Measurements from ENCODE around the gene RIC3. TPM values are rescaled to one million over a fixed set of nuclear protein-coding genes. Genes with fewer than 3 reads are reported as not detected.

The RIC3 gene
- total RNA-seq (2021; fragmentation: NEBNext Ultra II Directional; extraction: Animal tissue kit (Norgen Biotek cat#: 25700)), result 15.5 and 16.6 TPM in 2 replicates
- polyA plus RNA-seq (2011; rRNA removed), result 5.0 and 6.4 TPM in 2 replicates
- polyA plus RNA-seq (2011; cell fraction: cytosol; rRNA removed), result 11.4 TPM
- 26.1 TPM for polyA plus RNA-seq (2011; cell fraction: nucleus; rRNA removed)
- 11.5 to 16.1 TPM (median 13.6 TPM) in 4 replicates for polyA plus RNA-seq (2012, experiment 1 of 2)
- polyA plus RNA-seq (2012, experiment 2 of 2), result 1.7 TPM
- 16.7 TPM for polyA plus RNA-seq (2013, experiment 1 of 2)
- polyA plus RNA-seq (2013, experiment 2 of 2), result 14.5 TPM
- polyA minus RNA-seq (2011; rRNA and poly(A)+ RNA removed), result 13.4 and 13.5 TPM in 2 replicates
- polyA minus RNA-seq (2011; cell fraction: cytosol; rRNA and poly(A)+ RNA removed), result 11.4 TPM
- 46.2 TPM for polyA minus RNA-seq (2011; cell fraction: nucleus; rRNA and poly(A)+ RNA removed)
- long read RNA-seq, experiment 1, partial matches to known transcripts, result 1 of 2 reads
- long read RNA-seq, experiment 1, other reads (novel, unspliced or antisense), result 1 of 2 reads
- long read RNA-seq, experiment 2, transcript RIC3-204 (2 exons, 1,300 nt), result major isoform, 26 of 51 reads
- long read RNA-seq, experiment 2, partial matches to known transcripts, result 18 of 51 reads
- long read RNA-seq, experiment 2, other reads (novel, unspliced or antisense), result 6 of 51 reads

- no peaks in the 10 kb centered on the region; a peak in 1 of 7 replicates for H3K27me3 ChIP-seq (replicated peaks in 1 of 4; ENCODE audit: control insufficient read depth in 3 of 4, extremely low read depth in 1 of 4, insufficient read depth in 3 of 4, low read length in 3 of 4)
- peak within 1 kb of the TSS; percentile 47; the same call in 1 of the 2 replicates for H3K27ac ChIP-seq (ENCODE audit: low read depth, low read length)
- peak within 1 kb of the TSS; percentile 73 for H4K8ac ChIP-seq (ENCODE audit: extremely low read depth, insufficient read depth, low read length)
- H3K4me3 ChIP-seq (ENCODE audit: extremely low read depth in 1 of 4, insufficient read depth in 2 of 4, low read depth in 3 of 4, low read length in 4 of 4), result peak within 1 kb of the TSS; percentile 49 to 91 (median 81)
- peaks cover 11% of the 10 kb centered on the region for H3K23me2 ChIP-seq (ENCODE audit: low read depth, low read length)
- no peaks in the 10 kb centered on the region for H3K9me3 ChIP-seq (ENCODE audit: insufficient read depth in 2 of 2, low read depth in 1 of 2, low read length in 1 of 2)
- peak within 1 kb of the TSS; percentile 72 to 88 (median 80) for H3K9ac ChIP-seq (replicated peaks in 1 of 4; ENCODE audit: extremely low read depth in 1 of 4, low read depth in 3 of 4, low read length in 3 of 4)
- H2AFZ ChIP-seq (ENCODE audit: low read length), result peak within 1 kb of the TSS; percentile 94
- ChIA-PET CTCF (ENCODE audit: partially characterized antibody) (interaction anchor here (0.7 to 2.7 kb wide), 6 partner anchors 12 to 177 kb away, joined by 3 to 9 read pairs (median 3); no protein-coding TSS in a partner anchor), POLR2A (ENCODE audit: partially characterized antibody) (interaction anchor here (0.8 to 1.5 kb wide), 5 partner anchors 7 to 69 kb away, joined by 3 to 7 read pairs (median 4); no protein-coding TSS in a partner anchor)
- peak within 1 kb of the TSS; percentile 45 for H4K91ac ChIP-seq (replicated peaks; ENCODE audit: insufficient read length, low read length)
- H2BK12ac ChIP-seq (ENCODE audit: low read depth, low read length), result peak within 1 kb of the TSS; percentile 52; the same call in 1 of the 2 replicates
- peak within 1 kb of the TSS; percentile 89 for H3K4me2 ChIP-seq (ENCODE audit: insufficient read depth in 1 of 2, low read depth in 2 of 2, low read length in 2 of 2)
- peak within 1 kb of the TSS; percentile 23; the same call in 1 of the 2 replicates for H2BK15ac ChIP-seq (ENCODE audit: low read length)
- H3K14ac ChIP-seq (ENCODE audit: insufficient read length), result no peak within 1 kb of the TSS
- H3K36me3 ChIP-seq (ENCODE audit: control insufficient read depth in 2 of 4, insufficient read depth in 4 of 4, low read length in 3 of 4), result no peaks in the 10 kb centered on the region
- no peak within 1 kb of the TSS for H3K23ac ChIP-seq (ENCODE audit: insufficient read length)
- DNase-seq (ENCODE audit: low read depth in 1 of 2, low spot score in 2 of 2) (peak; percentile 19 to 80), FAIRE-seq (peak; percentile 92)
- no peaks in the 10 kb centered on the region; a peak in 1 of 7 replicates for H3K4me1 ChIP-seq (replicated peaks in 1 of 4; ENCODE audit: control insufficient read depth in 3 of 4, insufficient read depth in 4 of 4, low read length in 3 of 4)
- peak within 1 kb of the TSS; percentile 35 for H2BK5ac ChIP-seq (ENCODE audit: low read depth, low read length)
- 1% methylated on average over 52 of the region's 62 CpGs; no CpG with 5 or more reads in 1 of the 2 experiments for WGBS, 2 experiments (ENCODE audit: extremely low coverage in 1 of 2, insufficient coverage in 1 of 2, insufficient read length in 1 of 2, insufficient replicate concordance in 2 of 2, low coverage in 1 of 2, low lambda C conversion rate in 2 of 2, missing lambda C conversion rate in 1 of 2)
- H3K4ac ChIP-seq (replicated peaks; ENCODE audit: insufficient read length, low read depth, low read length), result no peak within 1 kb of the TSS
- H2BK120ac ChIP-seq (replicated peaks; ENCODE audit: low read depth, low read length), result peak within 1 kb of the TSS; percentile 60
- H4K20me1 ChIP-seq (replicated peaks in 1 of 2; ENCODE audit: control insufficient read depth in 1 of 2, insufficient read depth in 2 of 2, low read length in 2 of 2), result peaks cover 0 to 1% of the 10 kb centered on the region in 2 experiments
- H2BK20ac ChIP-seq (ENCODE audit: low read length), result no peak within 1 kb of the TSS
- no peaks in the 10 kb centered on the region; the same call in 1 of the 2 replicates for H3K79me1 ChIP-seq (ENCODE audit: low read depth, low read length)
- no peak within 1 kb of the TSS for H2AK5ac ChIP-seq (ENCODE audit: low read depth, low read length)
- H4K5ac ChIP-seq (ENCODE audit: insufficient read length, low read depth, low read length), result peak within 1 kb of the TSS; percentile 61
- peaks cover 0 to 42% of the 10 kb centered on the region in 2 experiments; a peak in 3 of 4 replicates for H3K79me2 ChIP-seq (ENCODE audit: control insufficient read depth in 1 of 2, insufficient read depth in 2 of 2, low read length in 2 of 2)
- peak within 1 kb of the TSS; percentile 53; the same call in 1 of the 2 replicates for H3K18ac ChIP-seq (ENCODE audit: extremely low read depth, low read length)
- H3K56ac ChIP-seq (replicated peaks; ENCODE audit: insufficient read length, low read depth, low read length), result peak within 1 kb of the TSS; percentile 43
- no peak; the same call in 1 of the 2 replicates for TF ChIP-seq CHD1 (IDR thresholded peaks at IDR 0.05; ENCODE audit: low read depth, low read length)
- TF ChIP-seq RBBP5 (IDR thresholded peaks at IDR 0.05; ENCODE audit: borderline replicate concordance, low read depth, low read length), result peak; percentile 97
- no peak for TF ChIP-seq RXRA (IDR thresholded peaks at IDR 0.05; ENCODE audit: insufficient read depth, low read depth, low read length)
- peak in 1 of 2 experiments; percentile 80; a peak in 1 of 4 replicates for TF ChIP-seq HDAC2 (IDR thresholded peaks at IDR 0.05; ENCODE audit: borderline replicate concordance in 1 of 2, low read depth in 2 of 2, low read length in 2 of 2)
Measured at GRCh38 chr11:8168485-8169257, at the start of gene RIC3. RIC3 (minus strand) TSS chr11:8169025; CDS start chr11:8168989, 36 bp downstream.
